ENCODE results near the gene STK4.

DNA sequence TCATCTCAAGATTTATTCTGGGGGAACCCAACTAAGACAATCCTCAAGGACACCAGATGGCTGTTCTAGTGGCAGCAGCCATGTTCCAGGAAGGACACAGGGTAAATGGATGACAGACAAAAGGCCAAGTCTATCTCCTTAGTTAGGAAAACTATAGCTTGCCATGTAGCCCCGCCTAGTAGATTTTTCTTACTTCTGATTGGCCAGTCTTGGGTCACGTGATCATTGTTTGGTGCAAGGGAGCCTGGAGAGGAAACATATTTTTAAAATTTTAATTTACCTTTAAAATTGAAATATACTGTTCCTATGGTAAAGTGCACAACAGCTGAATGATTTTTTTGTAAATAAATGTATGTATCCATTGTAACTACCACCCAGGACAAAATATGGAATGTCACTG, 139.0 kb downstream of the STK4 start:
- no peak for TF ChIP-seq ZNF274 (IDR thresholded peaks at IDR 0.05; ENCODE audit: low read depth, low read length)
- no peak for TF ChIP-seq SUZ12 (IDR thresholded peaks at IDR 0.05; ENCODE audit: extremely low read depth, insufficient read depth, insufficient read length)
- no peak for TF ChIP-seq YY1 (IDR thresholded peaks at IDR 0.05; ENCODE audit: insufficient read depth, insufficient read length)

Data from NT2/D1 (cell line).